ENCODE data around the gene PEA15.

- TF ChIP-seq ZNF274 (IDR thresholded peaks at IDR 0.05; ENCODE audit: low read depth, low read length) (no peak), YY1 (IDR thresholded peaks at IDR 0.05; ENCODE audit: insufficient read depth, insufficient read length) (no peak)
Measured at GRCh38 chr1:160178731-160179130, 26.5 kb upstream of the PEA15 start.

All from NT2/D1 (cell line).